GM18870 (cell line): ENCODE results near the gene OR6A2.
A peak's percentile ranks its signal among the peaks of the same experiment; 100 is the strongest.

Experiments
- ATAC-seq: cut with Tn5 transposase; IDR thresholded peaks from one replicate; pipeline ENCODE4 v1.9.1; 2021; ENCODE audit warnings: moderate library complexity; ENCODE audit not compliant: unreplicated experiment

The OR6A2 gene

DNA sequence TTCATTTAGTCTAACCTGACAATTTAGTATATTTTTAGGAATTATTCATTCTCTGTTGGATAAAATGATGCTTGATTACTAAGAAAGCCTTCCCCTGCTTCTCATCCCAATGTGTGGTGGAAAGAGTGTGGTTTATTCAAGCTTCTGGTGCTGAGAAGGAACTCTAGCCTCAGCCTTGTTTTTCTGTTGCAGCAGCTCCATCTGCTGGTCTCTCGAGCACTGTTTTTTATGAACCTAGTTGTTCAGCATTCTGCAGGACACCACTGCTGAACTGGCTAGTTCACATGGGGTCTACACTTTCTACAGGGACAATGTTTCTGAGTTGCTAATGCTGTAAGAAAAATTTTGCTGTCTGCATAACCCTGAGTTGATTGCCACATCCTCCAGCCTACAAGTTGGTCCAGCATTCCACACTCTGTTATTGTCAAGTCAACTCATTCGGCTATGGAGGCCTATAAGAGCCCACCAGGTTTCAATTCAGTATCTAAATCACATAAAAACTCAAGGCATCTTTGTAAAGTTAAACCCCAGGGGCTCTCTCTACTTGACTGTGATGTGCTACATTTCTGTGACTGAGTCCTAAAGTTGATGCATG, 42.0 kb downstream of the OR6A2 start:
- peak; percentile 58 for ATAC-seq

- ATAC-seq, result no peak
These were observed 43.5 kb downstream of the OR6A2 start for GRCh38 chr11:6755953-6756347.

GRCh38 chr11:6755303-6755952, 44.1 kb downstream of the OR6A2 start:
- peak; percentile 58 for ATAC-seq

DNA sequence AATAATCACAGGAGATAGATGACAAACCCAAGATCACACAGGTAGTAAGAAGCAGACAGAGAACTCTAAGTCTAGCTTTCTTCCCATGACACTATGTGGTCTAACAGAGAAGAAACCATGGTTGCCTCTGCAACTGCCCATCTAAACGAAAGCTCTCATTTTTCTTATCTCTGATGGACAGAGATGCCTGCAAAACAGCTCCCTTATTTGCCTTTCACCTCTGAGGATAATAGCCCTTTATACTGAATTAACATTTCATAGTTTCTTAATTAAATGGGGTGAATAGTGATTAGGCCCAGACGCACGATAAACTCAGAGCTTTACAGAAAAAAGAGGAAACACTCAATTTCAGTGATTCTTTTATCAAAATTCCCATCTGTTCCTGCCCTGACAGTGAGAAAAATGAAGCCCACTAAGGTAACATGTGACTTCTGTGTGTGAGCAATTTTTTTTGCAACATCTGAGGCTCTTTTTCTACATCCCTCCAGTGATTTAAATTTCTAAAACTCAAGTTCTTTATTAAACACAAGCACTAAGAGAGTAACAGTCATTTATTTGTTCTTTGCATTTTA, 52.3 kb downstream of the OR6A2 start:
- ATAC-seq, result no peak

DNA sequence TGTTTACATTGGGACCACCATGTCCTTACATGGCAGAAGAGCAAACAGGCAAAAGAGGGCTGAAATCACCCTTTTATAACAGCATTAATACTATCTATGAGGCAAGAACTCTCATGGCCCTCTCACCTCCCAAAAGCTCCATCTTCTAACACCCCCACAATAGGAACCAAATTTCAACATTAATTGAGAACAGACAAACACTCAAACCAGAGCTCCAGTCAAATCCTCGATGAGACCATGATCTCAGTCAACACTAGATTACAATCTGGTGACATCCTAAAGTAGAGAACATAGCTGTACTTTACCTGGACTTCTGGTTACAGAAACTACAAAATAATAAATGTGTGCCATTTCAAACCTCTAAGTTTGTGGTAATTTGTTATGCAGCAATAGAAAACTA, 52.9 kb downstream of the OR6A2 start:
- no peak for ATAC-seq

DNA sequence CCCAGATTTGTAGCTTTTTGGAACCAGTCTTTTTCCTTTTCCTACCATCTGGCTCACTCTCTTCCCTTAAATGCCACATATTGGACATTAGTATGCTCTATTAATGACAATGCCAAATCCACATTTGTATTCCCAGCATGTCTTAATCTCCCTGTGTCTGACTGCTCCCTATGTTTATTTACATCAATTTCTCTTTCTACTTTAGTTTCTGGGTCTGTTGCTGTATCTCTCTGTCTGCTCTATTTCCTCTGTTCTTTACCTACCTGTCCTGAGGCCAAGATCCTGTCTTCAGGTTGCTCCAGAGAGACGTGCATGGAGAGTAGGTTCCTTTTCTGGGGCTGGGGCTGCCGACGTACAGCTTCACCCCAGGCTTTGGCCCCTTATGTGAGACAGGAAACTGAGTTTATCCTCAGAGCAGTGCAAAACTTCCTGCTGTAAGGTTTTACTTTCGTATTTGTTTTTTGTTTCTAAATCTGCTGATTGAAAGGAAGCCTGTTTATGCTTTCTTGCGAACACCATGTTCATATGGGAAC, 53.3 kb downstream of the OR6A2 start:
- ATAC-seq, result peak; percentile 83

GRCh38 chr11:6745465-6746015, 53.9 kb downstream of the OR6A2 start:
- no peak for ATAC-seq

GRCh38 chr11:6745018-6745417, 54.5 kb downstream of the OR6A2 start:
- no peak for ATAC-seq

- no peak for ATAC-seq
These were observed 57.2 kb downstream of the OR6A2 start for GRCh38 chr11:6742260-6742659.
